CD1c-positive myeloid dendritic cell (primary cell): ENCODE results near the gene TTLL1.

Experiments
- DNase-seq: peaks from one replicate; pipeline ENCODE4 v3.0.0-alpha.2; 2016; ENCODE audit errors: extremely low spot score

The TTLL1 gene

DNA sequence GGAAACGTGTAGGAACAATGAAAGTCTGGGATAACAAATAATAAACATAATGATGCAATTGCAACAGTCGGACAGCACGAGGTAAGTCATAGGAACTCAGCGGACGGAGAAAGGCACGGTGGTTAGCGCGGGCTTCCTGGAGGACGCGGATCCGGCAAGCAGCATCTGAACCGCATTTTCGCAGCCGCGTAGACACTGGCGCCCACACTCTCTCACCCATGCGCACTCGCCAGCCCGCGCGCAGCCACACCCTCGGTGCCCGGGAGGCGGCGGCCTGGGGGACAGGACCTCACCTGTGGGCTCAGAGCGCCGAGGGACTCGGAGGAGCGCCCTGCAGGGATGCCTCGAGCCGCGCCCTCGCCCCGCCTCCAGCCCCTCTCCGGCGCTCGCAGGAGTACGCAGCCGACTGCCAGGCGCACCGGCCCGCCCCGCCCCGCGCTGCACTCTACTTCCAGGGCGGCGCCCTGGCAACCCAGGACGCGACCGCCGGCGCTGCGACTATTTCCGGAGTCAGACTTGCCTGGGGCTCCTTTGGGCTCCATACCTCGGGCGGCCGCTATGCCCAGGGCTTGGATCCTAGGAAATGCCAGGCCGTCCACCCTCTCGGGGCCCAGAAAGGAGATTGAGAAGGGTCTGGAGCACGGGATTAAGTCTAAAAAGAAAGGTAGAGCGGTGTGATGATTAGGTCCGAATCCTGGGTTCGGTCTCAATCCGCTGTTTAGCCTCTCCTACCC, at the start of gene TTLL1:
Gene TTLL1 (minus strand): TSS at position 408 of the 734 bp plus-strand sequence. CDS start 13,805 bp downstream, outside the sequence.
- peak; percentile 89 for DNase-seq

DNA sequence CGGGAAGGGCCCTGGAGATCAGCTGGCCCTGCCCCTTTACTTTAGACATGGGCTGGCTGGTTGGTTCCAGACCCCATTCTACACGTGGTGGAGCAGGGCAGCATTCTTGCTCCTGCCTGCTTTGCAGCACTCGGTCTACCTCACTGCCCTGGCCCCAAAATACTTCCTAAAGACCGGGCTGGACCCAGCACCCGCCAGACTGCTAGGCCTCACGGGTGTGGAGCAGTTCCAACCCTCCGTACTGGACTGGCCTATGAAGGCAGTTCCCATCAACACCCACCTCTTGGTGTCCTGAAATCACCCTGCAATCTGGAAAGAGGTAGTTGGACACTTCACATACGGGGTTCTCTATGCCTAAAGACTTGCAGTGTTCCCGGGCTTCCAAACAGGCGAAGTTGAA, 47.6 kb upstream of the TTLL1 start:
- no peak for DNase-seq

DNA sequence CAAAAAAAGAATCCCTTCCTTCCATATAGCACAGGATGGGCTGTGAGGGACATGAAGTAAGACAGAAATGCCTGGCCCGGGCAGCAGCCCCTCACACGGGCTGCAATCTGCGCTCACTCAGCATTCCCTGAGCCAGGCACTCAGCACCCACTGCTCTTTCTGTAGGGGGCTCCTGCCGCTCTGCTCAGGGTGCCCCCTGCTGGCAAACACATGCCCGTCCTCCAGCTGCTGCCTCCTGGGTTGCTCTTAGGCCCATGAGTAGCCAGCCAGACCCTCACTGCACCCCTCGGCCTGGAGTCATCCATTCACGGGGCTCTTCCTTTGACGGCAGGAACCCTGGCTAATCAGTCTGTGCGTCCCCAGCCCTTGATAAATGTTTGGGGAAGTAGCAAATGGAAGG, 47.1 kb upstream of the TTLL1 start:
- peak; percentile 29 for DNase-seq

DNA sequence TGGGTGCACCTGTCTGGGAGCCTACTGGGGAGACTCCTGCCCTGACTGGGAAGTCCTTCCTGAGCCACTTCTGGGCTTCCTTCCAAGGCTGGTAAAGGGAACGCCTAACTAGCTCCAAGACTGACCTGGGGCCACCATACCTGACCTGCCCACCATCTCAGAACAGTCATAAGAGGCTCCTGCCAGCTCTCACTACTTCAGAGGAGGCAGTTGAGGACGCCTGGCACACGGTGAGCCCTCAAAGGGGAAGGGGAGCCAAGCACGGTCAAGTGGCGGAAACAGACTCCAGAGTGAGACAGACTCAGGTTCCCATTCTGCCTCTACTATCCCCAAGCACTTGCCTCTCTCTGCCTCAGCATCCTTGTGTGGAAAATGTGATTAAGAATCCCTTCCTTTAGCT, 46.4 kb upstream of the TTLL1 start:
- DNase-seq: no peak

DNA sequence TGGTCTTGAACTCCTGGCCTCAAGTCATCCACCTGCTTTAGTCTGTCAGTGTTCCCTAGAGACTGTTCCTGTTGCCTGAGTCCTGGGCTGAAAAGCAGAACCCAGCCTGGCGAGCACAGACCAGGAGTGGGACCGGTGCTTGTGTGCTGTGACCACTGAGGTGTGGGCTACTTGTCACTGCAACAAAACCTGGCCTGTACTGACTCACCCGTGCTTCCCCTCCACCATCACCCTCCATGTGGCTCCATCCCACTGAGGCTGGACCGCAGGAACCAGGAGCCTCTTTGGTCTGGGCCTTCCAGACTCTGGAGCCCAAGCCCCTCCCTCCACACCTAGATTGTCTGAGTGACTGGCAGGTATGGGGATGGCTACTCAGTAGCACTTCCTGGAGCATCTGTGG, 45.4 kb upstream of the TTLL1 start:
- no peak for DNase-seq

DNA sequence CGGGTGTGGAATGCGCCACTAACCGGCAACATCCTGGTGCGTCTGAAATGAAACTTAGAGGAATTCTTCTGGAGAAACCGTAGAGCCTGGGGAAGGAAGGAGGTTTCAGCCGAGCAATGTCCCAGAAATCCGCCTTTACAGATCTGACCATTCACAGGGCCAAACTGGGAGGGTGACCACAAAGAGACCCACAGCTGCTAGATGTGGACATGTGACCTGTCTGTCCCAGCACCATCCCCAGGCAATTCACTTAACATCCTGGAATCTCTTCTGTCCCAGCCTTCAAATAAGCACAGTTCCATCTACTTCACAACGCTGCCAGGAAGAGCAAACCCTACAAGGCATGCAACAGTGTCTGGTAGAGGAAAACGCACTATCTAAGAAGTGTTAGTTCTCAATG, 44.2 kb upstream of the TTLL1 start:
- no peak for DNase-seq

DNA sequence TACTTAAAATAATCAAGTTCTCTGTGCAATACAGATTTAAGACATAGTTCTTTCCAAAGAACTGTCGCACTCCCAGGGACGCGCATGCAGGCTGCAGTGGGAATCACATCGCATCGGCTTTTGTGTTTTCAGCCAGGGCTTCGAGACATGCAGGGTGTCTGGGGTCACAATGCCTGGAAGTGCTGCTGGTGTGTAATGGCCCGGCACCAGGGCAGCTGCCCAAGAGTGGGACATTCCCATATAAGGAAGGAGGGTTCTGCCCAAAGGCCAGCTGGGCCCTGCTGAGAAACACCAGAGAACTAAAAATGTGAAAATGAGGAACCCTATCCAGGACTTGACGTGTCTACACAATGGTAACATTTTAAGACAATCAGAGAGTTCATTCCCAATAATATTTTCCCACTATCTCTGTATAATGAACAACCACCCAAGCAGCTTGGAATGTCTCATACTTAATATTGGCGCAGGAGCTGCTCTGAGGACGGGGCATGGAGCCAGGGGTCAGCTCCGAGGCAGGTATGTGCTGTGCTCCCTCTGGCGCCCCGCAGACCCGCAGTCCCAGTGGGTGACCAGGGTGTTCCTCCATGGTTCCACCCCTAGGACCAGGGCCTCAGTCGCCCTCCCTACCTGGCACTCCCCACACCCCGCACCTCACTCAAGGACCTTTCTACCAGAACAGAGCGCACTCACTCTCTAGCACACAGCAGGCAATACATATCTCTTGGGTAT, 42.7 kb upstream of the TTLL1 start:
- no peak for DNase-seq

DNA sequence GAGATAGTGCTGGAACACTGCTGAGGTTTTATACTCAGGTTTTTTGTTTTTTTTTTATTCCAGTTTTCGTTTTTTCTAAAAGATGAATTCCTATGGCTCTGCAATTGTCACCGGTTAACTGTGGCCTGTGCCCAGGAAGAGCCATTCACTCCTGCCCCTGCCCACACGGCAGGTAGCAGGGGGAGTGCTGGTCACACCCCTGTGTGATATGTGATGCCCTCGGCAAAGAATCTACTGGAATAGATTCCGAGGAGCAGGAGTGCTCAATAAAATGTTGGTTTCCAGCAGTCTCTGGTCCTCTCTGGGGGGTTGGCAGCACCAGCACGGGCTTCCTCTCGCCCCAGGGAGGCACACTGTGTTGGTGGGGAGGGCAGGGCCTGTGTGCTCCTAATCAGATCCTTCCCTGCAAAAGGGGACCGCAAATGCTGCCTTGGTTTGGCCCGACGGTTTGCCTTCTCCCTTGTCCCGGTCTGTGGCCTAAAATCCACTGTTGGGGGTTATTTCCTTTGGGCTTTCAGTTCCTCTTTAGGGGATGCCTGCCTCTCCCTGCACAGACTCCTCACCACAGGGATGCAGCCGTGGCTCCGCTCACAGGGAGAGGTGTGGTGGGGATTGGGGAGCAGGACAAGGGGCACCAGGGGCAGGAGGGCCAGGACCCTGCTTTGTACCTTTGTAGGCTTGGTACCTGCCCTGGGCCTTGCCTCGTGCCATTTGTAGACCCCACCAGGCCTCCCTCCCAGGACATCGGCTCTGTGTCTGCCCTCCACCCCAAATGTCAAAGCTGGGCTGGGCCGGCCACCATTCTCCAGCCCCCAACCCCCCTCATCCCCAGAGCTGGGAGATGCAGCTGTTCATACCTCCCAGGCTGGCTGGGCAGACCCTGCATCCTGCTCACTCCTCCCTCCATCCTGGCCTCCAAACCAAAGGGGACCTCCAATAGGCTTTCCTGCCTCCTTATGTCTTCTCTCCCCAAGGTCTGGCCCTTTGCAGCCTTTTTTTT, 40.5 kb upstream of the TTLL1 start:
- peak; percentile 63 for DNase-seq

DNA sequence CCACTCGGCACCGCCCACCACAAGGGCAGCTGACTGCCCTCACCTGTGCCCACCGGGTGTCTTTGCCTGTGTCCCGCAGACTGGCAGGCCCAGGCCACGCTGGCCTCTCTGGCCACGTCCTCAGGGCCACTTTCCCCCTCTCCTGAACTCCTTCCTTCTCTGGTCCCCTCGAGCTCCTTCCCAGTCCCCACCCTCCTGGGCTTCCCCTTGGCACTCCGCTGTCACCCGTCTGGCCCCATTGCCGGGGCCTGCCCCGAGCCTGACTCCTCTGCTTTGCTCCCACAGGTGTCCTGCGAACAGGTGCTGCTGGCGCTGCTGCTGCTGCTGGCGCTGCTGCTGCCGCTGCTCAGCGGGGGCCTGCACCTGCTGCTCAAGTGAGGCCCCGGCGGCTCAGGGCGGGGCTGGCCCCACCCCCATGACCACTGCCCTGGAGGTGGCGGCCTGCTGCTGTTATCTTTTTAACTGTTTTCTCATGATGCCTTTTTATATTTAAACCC, 39.8 kb upstream of the TTLL1 start:
- no peak for DNase-seq

DNA sequence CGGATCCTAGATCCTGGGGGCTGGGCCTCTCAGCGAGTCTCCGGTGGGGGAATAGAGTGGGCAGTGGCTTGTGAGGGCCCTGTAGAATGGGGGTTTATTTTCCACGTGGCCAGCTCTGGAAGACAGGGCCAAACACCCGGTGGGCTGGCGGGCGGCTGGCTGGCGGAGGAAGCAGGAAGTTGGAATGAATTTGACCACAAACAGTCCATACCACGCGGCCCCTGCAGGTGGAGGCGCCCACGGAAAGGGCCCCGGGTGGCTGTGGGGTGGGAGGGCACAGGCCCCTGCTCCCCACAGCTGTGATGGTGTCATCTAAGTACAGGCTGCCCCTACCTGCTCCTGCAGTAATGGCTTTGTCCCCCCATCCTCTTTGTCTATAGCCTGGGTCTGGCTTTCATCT, 38.9 kb upstream of the TTLL1 start:
- peak; percentile 16 for DNase-seq

DNA sequence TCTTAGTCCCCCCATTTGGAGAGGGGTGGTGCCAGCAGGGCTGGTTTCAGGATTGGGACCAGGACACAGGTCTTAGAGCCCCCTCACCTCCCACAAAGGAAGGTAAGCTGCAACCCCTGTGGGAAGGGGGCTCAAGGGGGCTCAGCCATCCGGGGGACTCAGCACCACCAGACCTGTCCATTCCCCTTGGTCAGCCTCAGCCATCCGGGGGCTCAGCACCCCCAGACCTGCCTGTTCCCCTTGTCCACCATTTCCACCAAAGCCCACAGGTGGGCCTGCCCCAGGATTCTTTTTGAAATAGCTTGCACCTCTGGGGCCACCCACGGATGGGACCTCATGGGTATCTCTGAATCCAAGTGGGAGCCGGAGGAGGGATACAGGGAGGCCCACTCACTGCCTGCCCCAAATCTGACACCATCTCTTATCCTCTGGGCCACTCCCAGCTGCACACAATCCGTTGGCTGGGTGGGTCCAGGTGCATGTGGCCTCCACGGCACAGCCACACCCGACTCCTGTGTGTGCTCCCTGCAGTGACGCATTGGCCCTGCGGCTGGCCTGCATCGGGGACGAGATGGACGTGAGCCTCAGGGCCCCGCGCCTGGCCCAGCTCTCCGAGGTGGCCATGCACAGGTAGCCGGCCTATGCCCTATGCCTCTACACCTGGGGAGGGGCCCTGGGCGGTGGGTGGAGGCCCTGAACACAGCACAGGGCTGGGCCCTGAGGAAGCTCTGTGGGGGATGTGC, 38.1 kb upstream of the TTLL1 start:
- no peak for DNase-seq

DNA sequence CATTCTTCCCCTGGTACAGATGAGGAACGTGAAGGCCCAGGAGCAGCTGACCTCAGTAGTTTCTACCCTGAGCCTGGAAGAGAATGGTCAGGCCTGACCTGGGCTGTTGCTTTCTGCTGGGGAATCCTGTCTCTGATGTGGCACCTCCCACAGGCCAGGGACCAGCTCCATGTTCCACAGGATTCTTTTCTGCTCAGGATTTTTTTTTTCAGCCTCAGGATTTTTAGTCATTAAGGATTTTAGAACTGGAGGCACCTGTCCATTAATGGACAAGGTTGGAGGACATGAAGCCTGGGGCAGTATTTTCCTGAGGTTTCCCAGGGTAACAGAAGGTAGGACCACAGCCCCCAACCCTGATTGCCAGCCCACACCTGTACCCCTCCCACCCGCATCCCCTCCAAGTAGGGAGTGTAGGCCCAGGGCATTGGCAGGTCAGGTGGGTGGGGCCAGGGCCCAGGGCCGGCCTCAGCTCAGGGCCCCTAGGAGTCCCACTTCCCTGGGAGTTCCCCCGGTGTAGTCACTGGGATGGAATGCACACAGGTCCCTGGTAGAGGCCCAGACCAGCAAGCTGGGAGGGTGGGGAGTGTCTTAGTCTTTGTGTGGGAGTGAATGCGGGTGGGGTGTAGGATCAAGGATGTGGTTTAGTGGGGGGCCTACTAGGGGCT, 37.4 kb upstream of the TTLL1 start:
- no peak for DNase-seq

DNA sequence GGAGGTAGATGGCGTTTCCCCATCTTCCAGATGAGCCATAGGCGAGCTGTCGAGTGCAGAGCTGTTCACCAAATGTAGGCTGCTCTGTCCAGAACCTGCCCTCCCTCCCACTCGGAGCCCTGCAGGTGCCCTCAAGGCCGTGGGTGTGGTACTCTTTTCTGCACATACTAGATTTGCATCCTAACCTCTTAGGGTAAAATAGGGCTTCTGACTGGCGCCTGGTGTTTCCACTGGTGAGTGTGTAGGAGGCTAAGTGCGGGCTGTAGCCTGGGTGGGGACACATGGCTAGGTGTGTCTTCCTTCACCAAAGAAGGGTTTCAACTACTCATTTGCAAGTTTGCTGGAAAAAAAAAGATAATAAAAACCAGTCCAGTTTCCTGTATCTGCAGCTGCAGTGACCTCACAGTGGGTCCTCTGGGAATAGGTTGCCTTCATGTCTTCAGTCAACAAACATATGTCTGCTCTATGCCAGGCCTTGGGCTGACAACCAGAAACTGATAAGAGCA, 29.8 kb upstream of the TTLL1 start:
- DNase-seq: no peak

DNA sequence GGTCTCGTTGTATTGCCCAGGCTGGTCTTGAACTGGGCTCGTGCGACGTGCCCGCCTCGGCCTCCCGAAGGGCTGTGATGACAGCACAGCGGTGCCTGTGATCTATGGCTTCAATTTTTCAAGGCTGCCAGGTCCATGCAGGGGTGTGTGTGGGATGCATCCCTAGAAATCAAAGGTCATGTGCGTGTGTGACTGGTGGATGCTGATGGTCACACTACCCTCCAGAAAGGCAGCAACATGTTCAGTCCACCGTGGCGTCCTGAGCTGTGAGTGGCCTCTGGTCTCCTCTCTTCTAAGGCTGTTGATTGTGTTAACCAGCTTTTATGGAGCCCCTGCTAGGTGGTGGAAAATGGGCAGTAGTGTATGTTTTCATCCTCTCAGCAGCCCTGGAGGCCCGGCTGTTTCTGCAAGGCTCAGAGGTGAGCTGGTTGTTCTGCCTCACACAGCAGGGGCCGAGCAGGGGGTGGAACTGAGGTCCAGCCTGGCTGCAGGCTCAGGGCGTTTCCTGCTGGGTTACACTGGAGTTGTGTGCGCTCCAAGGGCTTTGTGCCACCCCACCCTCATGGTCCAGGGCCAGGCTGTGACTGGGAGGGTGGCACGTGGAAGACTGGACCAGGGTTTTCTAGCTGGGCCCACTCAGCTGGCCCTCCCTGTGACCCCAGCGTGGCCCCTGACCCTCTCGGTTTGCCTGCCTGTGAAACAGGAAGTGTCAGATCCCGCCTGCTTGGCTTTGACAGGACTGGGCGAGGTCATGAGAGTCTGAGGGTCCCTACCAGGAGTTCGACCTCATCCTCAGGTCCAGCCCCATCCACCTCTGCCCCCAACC, 29.0 kb upstream of the TTLL1 start:
- DNase-seq: peak; percentile 45

DNA sequence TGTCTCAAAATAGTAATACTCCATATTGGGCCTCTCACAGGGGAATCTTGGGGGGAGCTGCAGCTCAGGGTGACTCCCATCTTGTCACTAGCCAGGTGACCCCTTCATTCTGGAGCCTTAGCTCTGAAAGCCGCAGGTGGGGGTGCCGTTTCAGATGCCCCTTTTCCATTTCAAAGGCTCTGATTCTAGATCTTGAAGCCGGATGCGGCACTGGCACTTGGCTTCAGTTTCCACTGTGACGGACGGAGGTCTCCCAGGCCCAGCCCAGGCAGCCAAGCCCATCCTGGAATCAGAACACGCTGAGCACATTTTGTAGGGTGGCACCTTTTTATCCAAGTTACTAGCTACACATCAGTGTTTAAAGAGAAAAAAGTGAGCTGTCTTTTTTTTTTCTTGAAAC, 27.7 kb upstream of the TTLL1 start:
- DNase-seq: no peak

DNA sequence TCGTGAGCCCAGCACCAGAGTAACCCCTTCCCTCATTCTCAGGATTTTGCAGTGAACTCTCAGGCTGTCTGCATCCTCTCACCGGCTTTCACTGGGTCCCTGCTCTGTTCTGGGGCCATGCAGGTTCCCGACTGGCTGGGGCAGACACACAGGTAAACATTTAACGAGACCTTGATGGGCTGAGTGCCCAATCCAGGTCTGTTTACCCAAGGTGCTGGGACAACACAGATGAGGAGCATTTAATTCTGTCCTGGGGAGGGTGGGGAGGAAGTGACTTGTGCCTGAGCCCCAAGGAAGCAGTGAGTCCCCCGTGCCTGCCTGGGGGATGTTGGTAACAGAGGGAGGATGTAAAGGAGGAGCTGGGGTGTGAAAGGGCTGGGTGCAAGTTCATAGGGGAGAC, 25.8 kb upstream of the TTLL1 start:
- DNase-seq: no peak

DNA sequence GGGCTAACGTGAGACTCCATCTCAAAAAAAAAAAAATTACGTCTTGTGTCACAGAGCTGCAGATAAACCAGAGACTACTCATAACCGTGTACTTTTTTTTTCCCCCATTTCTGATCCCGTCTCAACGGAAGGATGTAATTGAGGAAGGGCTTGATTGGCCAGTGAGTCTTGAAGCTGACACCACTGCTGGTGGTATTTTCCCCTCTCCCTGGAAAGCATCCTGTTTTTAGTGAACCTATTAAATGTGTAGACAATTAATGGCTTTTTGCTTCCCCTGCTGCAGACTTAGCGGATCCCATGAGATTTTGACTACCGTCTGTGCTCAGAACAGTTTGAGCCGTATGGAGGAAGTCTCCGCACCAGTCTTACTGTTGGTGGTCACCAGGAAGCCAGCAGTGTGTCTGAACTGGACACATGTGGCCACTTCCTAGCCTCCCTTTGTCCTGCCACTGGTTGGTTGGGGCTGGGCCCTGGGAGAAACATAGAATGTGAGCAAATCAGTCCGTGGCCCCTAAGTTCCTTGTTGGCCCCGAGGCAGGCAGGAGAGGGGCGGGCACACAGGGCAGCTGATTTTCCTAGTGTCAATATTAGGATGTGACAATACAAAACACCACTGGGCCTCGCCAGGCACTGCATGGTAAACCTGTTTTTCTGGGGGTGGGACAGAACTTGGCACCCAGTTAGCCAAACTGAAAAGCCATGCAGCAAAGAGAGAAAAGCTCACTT, 24.5 kb upstream of the TTLL1 start:
- peak; percentile 9 for DNase-seq

DNA sequence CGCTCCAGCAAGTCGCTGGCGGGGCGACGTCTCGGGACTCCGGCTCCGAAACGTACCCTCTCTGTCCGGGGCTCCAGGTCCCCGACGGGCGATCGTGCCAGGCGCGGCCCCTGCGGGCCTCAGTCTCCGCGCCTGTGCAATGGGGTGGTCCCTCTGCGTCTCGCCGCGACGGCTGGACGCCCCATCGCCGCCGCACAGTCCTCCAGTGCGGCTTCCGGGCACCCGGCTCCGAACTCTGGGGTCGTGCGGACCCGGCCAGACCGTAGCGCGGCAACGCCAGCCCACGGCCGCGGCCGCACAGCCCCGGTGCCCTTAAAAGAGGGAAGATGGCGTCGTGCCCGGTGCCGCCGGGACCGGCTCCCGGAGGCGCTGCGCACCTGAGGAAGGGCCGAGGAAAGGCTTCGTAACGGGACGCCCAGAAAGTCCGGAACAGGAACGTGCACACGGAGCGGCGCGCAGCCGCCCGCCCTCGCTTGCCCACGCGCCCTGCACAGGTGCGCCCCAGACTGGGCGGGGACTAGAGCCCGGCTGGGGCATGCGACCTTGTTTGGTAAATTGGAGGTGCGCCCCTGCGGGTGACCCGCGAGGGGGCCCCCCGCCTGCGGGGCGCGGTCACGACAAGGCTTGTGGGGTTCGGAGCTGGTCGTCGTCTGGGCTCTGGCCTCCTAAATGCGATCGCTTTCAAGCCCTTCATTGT, 21.9 kb upstream of the TTLL1 start:
- peak; percentile 29 for DNase-seq
